Activated effector memory CD4-positive, alpha-beta T cell treated with Interleukin-2 at 50 U/mL for 16 hours (primary cell): ENCODE data around the gene KRTAP10-6.
"Not testable (repeated sequence)": the region's sequence is repeated elsewhere in the genome, so short reads cannot be mapped to it uniquely, and the experiment has no call there.

Experiments used
- DNase-seq: peaks from one replicate; pipeline ENCODE4 v3.0.0-alpha.2; 2020

Gene KRTAP10-6

GRCh38 chr21:44598061-44598460, 5.8 kb upstream of the KRTAP10-6 start:
- no peak for DNase-seq

DNA sequence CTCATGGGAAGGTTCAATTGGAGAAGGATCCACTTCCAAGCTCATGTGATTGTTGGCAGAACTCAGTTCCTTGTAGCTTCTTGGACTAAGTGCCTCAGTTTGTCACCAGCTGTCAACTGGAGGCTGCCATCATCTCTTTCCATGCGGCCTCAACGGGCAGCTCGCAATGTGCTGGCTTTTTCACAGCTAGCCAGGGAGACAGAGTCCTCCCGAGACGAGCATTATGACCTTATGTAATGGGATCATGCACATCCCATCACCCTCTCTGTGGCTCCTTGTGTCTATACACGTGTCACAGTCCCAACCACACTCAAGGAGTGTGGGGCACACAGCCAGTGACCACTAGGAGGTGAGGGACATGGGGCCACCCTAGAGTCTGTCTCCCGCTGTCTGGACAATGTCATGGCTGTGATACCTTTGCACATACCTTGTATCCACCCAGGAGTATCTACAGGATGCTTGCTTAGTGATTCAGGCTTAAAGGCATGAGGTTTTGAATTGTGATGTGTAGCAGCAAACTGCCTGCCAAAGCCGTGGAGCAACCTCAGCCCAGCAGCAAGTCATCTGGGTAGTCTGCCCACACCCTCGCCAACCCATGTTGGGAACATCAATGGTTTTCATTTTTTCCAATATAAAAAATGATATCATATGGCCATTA, 3.9 kb upstream of the KRTAP10-6 start:
- DNase-seq, result no peak

DNA sequence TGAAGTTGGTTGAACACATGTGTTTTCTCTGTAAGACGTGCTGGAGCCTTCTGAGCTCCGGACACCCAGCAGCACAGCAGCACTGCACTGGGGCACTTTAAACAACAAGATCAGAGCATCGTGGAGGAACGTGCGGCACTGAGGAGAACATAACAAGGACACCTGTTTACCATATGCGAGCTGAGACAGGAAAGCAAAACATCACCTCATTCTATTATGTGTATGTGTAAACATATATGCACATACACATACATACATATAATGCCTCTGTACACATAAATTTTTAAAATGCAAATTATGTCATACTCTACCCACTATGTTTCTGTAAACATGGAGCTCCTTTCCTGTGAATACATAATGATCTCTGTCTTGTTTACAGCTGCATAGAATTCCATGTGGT, 3.2 kb upstream of the KRTAP10-6 start:
- no peak for DNase-seq

DNA sequence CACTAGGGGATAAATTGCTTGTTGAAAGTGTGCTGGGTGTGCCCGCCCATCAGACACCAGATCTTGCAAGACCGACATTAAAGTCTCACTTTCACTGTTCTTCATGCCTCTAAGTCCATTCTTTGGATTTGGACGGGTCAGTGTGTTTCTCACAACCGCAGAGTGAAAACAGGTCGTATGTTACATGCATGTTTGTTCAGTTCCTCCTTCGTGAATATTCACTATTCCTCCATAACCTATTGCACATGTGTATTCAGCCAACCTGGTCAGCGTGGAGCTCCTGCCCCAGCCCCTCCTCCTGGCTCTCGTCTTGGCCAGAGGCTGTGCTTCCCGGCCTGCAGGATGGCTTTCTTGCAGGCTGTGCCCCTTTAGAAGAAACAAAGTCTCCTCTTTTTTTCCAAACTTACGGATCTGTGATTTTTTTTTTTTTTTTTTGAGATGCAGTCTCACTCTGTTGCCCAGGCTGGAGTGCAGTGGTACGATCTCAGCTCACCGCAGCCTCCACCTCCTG, 2.2 kb upstream of the KRTAP10-6 start:
- DNase-seq, result no peak

GRCh38 chr21:44593598-44594405, 1.5 kb upstream of the KRTAP10-6 start:
- DNase-seq, result no peak

DNA sequence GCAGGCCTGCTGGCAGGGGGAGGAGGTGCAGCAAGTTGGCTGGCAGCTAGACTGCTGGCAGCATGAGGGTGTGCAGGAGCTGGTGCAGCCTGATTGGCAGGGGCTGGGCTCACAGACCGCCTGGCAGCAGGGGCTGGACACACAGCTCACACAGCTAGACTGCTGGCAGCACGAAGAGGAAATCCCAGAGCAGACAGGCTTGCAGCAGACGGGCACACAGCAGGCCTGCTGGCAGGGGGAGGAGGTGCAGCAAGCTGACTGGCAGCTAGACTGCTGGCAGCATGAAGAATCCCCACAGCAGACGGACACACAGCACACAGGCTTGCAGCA, 539 bp downstream of the KRTAP10-6 start:
- not testable (repeated sequence) for DNase-seq

DNA sequence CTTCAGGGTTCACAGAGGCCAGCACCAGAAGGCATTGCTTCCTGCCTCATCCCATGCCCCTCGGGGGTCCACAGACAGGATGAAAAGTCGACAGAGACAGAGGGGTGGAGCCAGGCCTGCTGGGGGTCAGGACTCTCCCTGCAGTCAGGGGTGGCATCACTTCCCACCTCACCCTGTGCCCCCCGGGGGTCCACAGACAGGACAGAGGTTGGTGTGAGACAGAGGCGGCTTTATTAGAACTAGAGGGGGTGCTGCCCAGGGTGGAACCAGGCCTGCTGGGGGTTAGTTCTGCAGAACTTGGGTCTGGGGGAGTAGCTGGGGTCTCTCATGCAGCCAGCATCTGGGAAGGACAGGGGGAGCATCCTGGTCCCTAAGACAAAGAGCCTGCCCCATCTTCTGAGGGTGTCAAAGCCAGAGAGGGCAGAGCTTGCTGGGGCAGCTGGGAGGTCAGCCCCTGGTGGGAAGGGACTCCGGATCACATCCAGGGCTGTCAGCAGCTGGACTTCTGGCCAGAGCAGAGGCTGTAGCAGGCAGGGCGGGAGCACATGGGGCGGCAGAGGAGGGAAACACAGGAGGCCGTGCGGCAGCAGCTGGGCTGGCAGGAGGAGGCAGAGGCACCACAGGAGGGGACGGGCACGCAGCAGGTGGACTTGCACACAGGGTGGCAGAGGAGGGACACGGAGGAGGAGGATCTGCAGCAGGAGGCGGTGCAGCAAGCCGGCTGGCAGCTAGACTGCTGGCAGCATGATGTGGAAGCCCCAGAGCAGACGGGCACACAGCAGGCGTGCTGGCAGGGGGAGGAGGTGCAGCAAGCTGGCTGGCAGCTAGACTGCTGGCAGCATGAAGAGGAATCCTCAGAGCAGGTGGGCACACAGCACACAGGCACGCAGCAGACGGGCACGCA, 1.2 kb downstream of the KRTAP10-6 start:
- not testable (repeated sequence) for DNase-seq

DNA sequence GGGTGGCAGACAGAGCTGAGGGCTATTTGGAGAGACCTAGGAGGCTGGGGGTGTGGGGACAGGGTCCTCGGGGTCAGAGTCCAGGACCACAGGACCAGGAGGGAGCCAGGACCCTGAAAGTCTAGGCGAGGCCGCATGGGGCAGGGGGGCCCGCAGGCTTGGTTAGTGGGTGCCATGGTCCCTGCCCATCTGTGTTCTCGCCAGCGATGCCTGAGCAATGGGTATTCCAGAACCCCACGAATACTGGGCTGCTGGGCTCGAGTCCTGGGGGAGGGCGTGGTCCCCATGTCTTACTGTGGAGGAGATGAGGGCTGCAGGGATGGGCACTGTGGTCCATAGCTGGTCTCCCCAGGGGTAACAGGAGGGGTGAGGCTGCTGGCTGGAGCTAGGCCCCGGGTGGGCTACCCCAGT, 2.0 kb downstream of the KRTAP10-6 start:
- DNase-seq, result no peak

GRCh38 chr21:44589586-44590305, 2.6 kb downstream of the KRTAP10-6 start:
- no peak for DNase-seq

GRCh38 chr21:44589094-44589493, 3.2 kb downstream of the KRTAP10-6 start:
- no peak for DNase-seq

DNA sequence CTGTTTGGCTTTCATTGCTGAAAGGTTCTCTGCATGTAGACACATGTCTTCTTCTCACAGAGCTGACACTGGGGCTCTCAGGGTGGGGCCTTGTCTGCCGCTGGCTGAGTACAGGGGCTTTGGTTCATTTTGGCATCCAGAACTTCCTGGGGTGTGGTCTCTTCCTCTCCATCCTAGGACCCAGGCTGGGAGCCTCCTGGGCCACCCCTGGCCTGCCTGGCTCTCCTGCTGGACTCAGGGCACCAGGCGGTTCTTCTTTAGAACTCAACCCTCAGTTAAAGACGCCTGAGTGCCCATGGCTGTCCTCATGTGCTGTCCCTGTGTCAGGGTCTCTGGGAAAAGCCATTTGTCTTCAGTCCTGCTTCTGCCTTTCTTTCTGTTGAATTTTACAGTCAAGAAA, 6.4 kb downstream of the KRTAP10-6 start:
- no peak for DNase-seq

GRCh38 chr21:44583800-44584147, 8.5 kb downstream of the KRTAP10-6 start:
- no peak for DNase-seq

DNA sequence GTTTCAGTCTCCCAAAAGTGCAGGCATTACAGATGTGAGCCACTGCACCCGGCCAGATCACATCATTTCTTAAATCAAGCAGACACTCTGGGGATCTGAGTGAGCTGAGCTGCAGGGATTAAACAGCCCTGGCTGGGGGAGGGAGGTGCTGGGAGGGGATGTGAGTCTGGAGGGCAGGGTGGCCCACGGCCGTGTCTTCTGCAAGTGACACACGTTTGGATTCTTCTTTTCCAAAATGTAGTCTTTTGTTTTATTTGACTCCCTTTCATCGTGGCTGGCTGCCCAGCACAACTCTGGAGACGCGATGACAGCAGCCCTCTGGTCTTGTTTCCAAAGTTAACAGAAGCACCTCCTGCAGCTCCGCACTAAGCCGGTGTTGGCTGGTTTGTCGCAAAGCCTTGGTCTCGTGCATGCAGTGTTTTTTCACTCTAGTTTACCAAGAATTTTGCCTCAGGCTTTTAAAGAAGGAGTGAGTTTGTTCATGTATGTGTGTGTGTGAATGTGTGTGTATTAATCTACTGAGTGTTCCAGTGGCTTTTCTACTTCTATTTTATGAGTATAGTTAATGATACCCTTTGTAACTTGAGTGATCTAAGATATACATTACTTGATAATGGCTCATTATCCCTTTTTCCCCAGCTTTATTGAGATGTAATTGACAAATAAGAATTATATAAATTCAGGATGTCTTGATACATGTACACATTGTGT, 9.1 kb downstream of the KRTAP10-6 start:
- no peak for DNase-seq

DNA sequence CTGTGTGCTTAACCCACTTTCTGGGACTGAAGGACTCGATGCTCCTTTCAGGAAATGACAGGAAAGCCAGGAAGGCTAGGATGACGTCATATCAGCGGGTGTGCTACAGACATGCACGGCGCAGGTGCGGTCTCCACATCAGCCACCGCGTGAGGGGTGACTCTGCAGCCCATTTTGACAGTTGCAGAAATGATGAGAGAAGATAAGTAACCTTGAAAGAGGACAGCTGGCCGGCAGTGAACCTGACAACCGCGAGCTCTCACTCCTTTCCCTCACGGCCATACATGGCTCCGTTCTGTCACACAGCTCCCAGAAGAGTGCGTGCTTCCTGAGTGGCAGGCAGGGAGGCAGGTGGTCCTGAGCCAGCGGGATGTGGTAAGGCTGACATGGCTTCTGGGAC, 10.2 kb downstream of the KRTAP10-6 start:
- no peak for DNase-seq

DNA sequence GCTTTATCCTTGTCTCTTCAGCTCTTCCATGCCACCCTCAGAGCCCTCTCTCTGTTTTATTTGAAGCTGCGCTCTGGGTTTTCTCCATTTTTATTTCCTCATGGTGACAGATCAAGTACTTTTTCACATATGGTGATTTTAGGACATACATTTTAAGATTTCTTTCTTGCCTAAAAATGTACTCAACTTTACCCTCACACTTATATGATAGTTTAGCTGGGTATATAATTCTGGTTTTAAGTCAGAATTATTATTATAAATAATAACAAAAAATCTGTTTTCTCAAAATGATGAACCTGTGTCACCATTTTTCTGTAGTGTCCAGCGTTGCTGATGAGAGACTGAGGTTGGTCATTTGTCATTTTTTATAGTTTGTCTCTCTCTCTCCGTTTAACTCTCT, 11.1 kb downstream of the KRTAP10-6 start:
- no peak for DNase-seq

- not testable (repeated sequence) for DNase-seq
These were observed 12.0 kb downstream of the KRTAP10-6 start, which contains the start of gene KRTAP10-5 for GRCh38 chr21:44580231-44580821. KRTAP10-5 (minus strand) TSS chr21:44580604; CDS start chr21:44580578, 26 bp downstream.

DNA sequence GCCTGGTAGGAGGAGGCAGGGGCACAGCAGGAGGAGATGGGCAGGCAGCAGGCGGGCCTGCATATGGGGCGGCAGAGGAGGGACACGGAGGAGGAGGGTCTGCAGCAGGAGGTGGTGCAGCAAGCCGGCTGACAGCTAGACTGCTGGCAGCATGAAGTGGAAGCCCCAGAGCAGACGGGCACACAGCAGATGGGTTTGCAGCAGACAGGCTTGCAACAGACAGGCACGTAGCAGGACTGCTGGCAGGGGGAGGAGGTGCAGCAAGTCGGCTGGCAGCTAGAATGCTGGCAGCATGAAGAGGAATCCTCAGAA, 12.5 kb downstream of the KRTAP10-6 start:
- DNase-seq, result no peak

- DNase-seq, result no peak
These were observed 13.1 kb downstream of the KRTAP10-6 start for GRCh38 chr21:44579056-44579832.

- no peak for DNase-seq
These were observed 13.8 kb downstream of the KRTAP10-6 start for GRCh38 chr21:44578371-44579055.

DNA sequence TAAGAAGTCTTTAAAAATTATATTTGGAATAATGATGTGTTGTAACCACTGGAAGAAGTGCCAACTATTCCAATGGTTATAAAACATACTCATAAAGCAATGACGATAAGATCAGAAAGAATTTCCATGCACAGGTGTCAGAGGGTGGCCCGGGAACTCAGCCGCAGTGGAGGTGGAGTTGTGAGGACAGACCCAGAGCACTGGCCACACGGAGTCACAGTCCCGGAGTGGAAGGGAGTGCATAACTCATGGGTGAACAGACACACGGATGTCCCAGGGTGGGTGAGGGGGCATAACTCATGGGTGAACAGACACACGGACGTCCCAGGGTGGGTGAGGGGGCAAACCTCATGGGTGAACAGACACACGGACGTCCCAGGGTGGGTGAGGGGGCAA, 16.3 kb downstream of the KRTAP10-6 start:
- no peak for DNase-seq
